Bronchial epithelial cell (primary cell): ENCODE data around the gene CPSF4L. TPM values are rescaled to one million over a fixed set of nuclear protein-coding genes. Genes with fewer than 3 reads are reported as not detected.
A peak's percentile ranks its signal among the peaks of the same experiment; 100 is the strongest.

Source experiments
- DNase-seq: peaks from one replicate; pipeline ENCODE4 v3.0.0-alpha.2; 2010; ENCODE audit warnings: low read depth
- FAIRE-seq: peaks from 2 replicates; lab custom pipeline; 2011; peaks lifted over from hg19 to GRCh38; lab: Jason Lieb, UNC
- H3K27me3 ChIP-seq: 2 replicates; pipeline ENCODE4 v1.5.1; 2011; ENCODE audit warnings: low read length; ENCODE audit not compliant: control insufficient read depth, insufficient read depth
- H3K36me3 ChIP-seq: 2 replicates; pipeline ENCODE4 v1.5.1; 2011; ENCODE audit warnings: low read length; ENCODE audit not compliant: control insufficient read depth, insufficient read depth
- H3K4me3 ChIP-seq: 2 replicates; pipeline ENCODE4 v1.5.1; 2011; ENCODE audit warnings: mild to moderate bottlenecking, low read depth, low read length, control low read depth
- CTCF ChIP-seq: IDR thresholded peaks from 2 replicates; pipeline ENCODE4 v1.5.1; 2011; ENCODE audit warnings: mild to moderate bottlenecking, moderate library complexity, low read length, control low read depth, inconsistent platforms; ENCODE audit not compliant: insufficient read depth, severe bottlenecking
- total RNA-seq: library from RNA; depleted of rRNA; stranded (reverse); fragments of >200 nt; gene quantifications from 2 replicates; pipeline ENCODE4 v1.2.1, GENCODE V29; 2014

Gene CPSF4L
- total RNA-seq, 1 donor from 2014 or later: not detected

GRCh38 chr17:73291260-73291801 lies 29.7 kb upstream of the CPSF4L start:
- H3K36me3 ChIP-seq: peaks cover 5% of the 10 kb centered on the region
- no peak overlapping the region for H3K4me3 ChIP-seq
- TF ChIP-seq CTCF: no peak
- H3K27me3 ChIP-seq: no peaks in the 10 kb centered on the region
- DNase-seq: peak; percentile 78
- FAIRE-seq: no peak

GRCh38 chr17:73290399-73291259 lies 28.9 kb upstream of the CPSF4L start:
- Histone ChIP-seq H3K4me3 (no peak overlapping the region), H3K36me3 (peaks cover 11% of the 10 kb centered on the region), H3K27me3 (no peaks in the 10 kb centered on the region)
- TF ChIP-seq CTCF: no peak
- DNase-seq (no peak), FAIRE-seq (no peak)

GRCh38 chr17:73289549-73290254 lies 28.0 kb upstream of the CPSF4L start:
- no peaks in the 10 kb centered on the region for H3K27me3 ChIP-seq
- H3K36me3 ChIP-seq: peaks cover 16% of the 10 kb centered on the region
- no peak for FAIRE-seq
- H3K4me3 ChIP-seq: no peak overlapping the region
- no peak for DNase-seq
- TF ChIP-seq CTCF: no peak

- no peak for TF ChIP-seq CTCF
- H3K36me3 ChIP-seq: peaks cover 16% of the 10 kb centered on the region
- no peak for DNase-seq
- no peaks in the 10 kb centered on the region for H3K27me3 ChIP-seq
- no peak for FAIRE-seq
- no peak overlapping the region for H3K4me3 ChIP-seq
Observed at GRCh38 chr17:73288534-73289302, 27.0 kb upstream of the CPSF4L start.

- H3K4me3 ChIP-seq: no peak overlapping the region
- FAIRE-seq (no peak), DNase-seq (peak; percentile 73)
- H3K36me3 ChIP-seq: peaks cover 19% of the 10 kb centered on the region
- no peaks in the 10 kb centered on the region for H3K27me3 ChIP-seq
- TF ChIP-seq CTCF: no peak
Observed at GRCh38 chr17:73286863-73287296, 25.2 kb upstream of the CPSF4L start.
